ENCODE results near the gene PCDHGB6. TPM values are rescaled to one million over a fixed set of nuclear protein-coding genes. Genes with fewer than 3 reads are reported as not detected.

PCDHGB6 gene
- total RNA-seq, 1 experiment from 2014 or later = 0.23 TPM

GRCh38 chr5:141371572-141372475, 36.0 kb upstream of the PCDHGB6 start:
- no peak for DNase-seq (ENCODE audit: low read depth, low spot score)
- ATAC-seq = no peak
- Histone ChIP-seq H3K9me3 (ENCODE audit: control insufficient read depth, insufficient read depth, low read depth, low read length) (peaks cover 7% of the 10 kb centered on the region; the same call in 1 of the 2 replicates), H3K27me3 (ENCODE audit: control insufficient read depth, insufficient read depth, low read length) (no peaks in the 10 kb centered on the region), H3K36me3 (ENCODE audit: control insufficient read depth, insufficient read depth, low read length) (no peaks in the 10 kb centered on the region), H3K4me1 (ENCODE audit: control insufficient read depth, insufficient read depth, low read length) (no peaks in the 10 kb centered on the region), H3K27ac (ENCODE audit: low read length) (no peak overlapping the region), H3K4me3 (ENCODE audit: low read depth in 2 of 2, low read length in 2 of 2) (no peak overlapping the region)
- no TSS peak for BruUV-seq (replicated peaks)
- POLR2A ChIA-PET = no interaction called here
- intact Hi-C loops (cut with micrococcal nuclease; ENCODE audit: unreplicated experiment) (no loop called here), in situ Hi-C loops (cut with HindIII; ENCODE audit: low pct_unique_long_range_greater_than_20kb, low sequenced_read_pairs) (no loop called here)
- CTCF ChIA-PET = no interaction called here
- TF ChIP-seq CTCF (IDR thresholded peaks at IDR 0.05) = no peak
- no peak for TF ChIP-seq SIN3A (IDR thresholded peaks at IDR 0.05; ENCODE audit: borderline replicate concordance, insufficient read depth, low read depth, low read length)
- TF ChIP-seq, protein P1, sequence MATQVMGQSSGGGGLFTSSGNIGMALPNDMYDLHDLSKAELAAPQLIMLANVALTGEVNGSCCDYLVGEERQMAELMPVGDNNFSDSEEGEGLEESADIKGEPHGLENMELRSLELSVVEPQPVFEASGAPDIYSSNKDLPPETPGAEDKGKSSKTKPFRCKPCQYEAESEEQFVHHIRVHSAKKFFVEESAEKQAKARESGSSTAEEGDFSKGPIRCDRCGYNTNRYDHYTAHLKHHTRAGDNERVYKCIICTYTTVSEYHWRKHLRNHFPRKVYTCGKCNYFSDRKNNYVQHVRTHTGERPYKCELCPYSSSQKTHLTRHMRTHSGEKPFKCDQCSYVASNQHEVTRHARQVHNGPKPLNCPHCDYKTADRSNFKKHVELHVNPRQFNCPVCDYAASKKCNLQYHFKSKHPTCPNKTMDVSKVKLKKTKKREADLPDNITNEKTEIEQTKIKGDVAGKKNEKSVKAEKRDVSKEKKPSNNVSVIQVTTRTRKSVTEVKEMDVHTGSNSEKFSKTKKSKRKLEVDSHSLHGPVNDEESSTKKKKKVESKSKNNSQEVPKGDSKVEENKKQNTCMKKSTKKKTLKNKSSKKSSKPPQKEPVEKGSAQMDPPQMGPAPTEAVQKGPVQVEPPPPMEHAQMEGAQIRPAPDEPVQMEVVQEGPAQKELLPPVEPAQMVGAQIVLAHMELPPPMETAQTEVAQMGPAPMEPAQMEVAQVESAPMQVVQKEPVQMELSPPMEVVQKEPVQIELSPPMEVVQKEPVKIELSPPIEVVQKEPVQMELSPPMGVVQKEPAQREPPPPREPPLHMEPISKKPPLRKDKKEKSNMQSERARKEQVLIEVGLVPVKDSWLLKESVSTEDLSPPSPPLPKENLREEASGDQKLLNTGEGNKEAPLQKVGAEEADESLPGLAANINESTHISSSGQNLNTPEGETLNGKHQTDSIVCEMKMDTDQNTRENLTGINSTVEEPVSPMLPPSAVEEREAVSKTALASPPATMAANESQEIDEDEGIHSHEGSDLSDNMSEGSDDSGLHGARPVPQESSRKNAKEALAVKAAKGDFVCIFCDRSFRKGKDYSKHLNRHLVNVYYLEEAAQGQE (IDR thresholded peaks at IDR 0.05; ENCODE audit: insufficient read depth in 1 of 2, low read depth in 2 of 2, low read length in 1 of 2) = no peak
- TF ChIP-seq TCF7L2 (IDR thresholded peaks at IDR 0.05; ENCODE audit: low read depth, low read length) = no peak
- no peak for TF ChIP-seq POLR2AphosphoS5 (IDR thresholded peaks at IDR 0.05; ENCODE audit: low read depth, low read length)

GRCh38 chr5:141373673-141374317, 34.0 kb upstream of the PCDHGB6 start, which contains the start of gene PCDHGA6:
Gene PCDHGA6, plus strand, starts transcription at chr5:141373891. Its CDS starts 193 bp downstream, at chr5:141374084.
- in situ Hi-C loops (cut with HindIII; ENCODE audit: low pct_unique_long_range_greater_than_20kb, low sequenced_read_pairs) = no loop called here
- intact Hi-C loops (cut with micrococcal nuclease; ENCODE audit: unreplicated experiment) = no loop called here
- POLR2A ChIA-PET = interaction anchor here (0.6 kb wide), 2 partner anchors 57 to 861 kb away, joined by 4 read pairs; no protein-coding TSS in a partner anchor
- Histone ChIP-seq H3K36me3 (ENCODE audit: control insufficient read depth, insufficient read depth, low read length) (no peaks in the 10 kb centered on the region), H3K4me1 (ENCODE audit: control insufficient read depth, insufficient read depth, low read length) (no peaks in the 10 kb centered on the region), H3K9me3 (ENCODE audit: control insufficient read depth, insufficient read depth, low read depth, low read length) (peaks cover 7% of the 10 kb centered on the region; the same call in 1 of the 2 replicates), H3K27ac (ENCODE audit: low read length) (no peak within 1 kb of the TSS), H3K27me3 (ENCODE audit: control insufficient read depth, insufficient read depth, low read length) (no peaks in the 10 kb centered on the region), H3K4me3 (ENCODE audit: low read depth in 2 of 2, low read length in 2 of 2) (no peak within 1 kb of the TSS)
- TF ChIP-seq, protein P1 (IDR thresholded peaks at IDR 0.05; ENCODE audit: insufficient read depth in 1 of 2, low read depth in 2 of 2, low read length in 1 of 2) = no peak
- no peak for TF ChIP-seq SIN3A (IDR thresholded peaks at IDR 0.05; ENCODE audit: borderline replicate concordance, insufficient read depth, low read depth, low read length)
- TF ChIP-seq CTCF (IDR thresholded peaks at IDR 0.05) = no peak
- no peak for TF ChIP-seq POLR2AphosphoS5 (IDR thresholded peaks at IDR 0.05; ENCODE audit: low read depth, low read length)
- TF ChIP-seq TCF7L2 (IDR thresholded peaks at IDR 0.05; ENCODE audit: low read depth, low read length) = no peak
- DNase-seq (ENCODE audit: low read depth, low spot score) (no peak), ATAC-seq (no peak)
- BruUV-seq (replicated peaks) = no TSS peak
- CTCF ChIA-PET = no interaction called here

Data from Panc1 (cell line).